SK-N-SH (cell line): Measurements from ENCODE around the gene SPSB1. TPM values are rescaled to one million over a fixed set of nuclear protein-coding genes. Genes with fewer than 3 reads are reported as not detected.

Experiments used
- CTCF ChIA-PET: fragments of 300-600, 350-600 bp; formaldehyde crosslinking; extraction: SDS; loops from one replicate; lab custom pipeline; 2021; lab: Yijun Ruan, JAX
- POLR2A ChIA-PET: fragments of 350-600 bp; sonication (Branson Sonifier 250); formaldehyde crosslinking; extraction: SDS; loops from one replicate; lab custom pipeline; 2020; ENCODE audit warnings: antibody characterized with exemption, inconsistent platforms; lab: Yijun Ruan, JAX
- DNase-seq: peaks from one replicate; pipeline ENCODE4 v3.0.0; 2012
- H2AFZ ChIP-seq: fragments of 200-600 bp; sonication (generic); 2 replicates; pipeline ENCODE4 v1.8.1; 2016; ENCODE audit warnings: antibody characterized with exemption, mild to moderate bottlenecking, low read depth
- H3F3A ChIP-seq: fragments of 200-600 bp; sonication (generic); replicated peaks from 2 replicates; pipeline ENCODE3; 2016; ENCODE audit warnings: antibody characterized with exemption, mild to moderate bottlenecking; ENCODE audit not compliant: insufficient read depth
- H3K27ac ChIP-seq, 2 experiments: fragments of 200-500 bp in 1 of 2; fragments of 200-600 bp in 1 of 2; sonication (Bioruptor generic) in 1 of 2; sonication (generic), shearing (Covaris generic) in 1 of 2; 2 replicates each; pipeline versions ENCODE4 v1.5.1 to v1.6.1; 2014 to 2016; ENCODE audit warnings: low read depth in 2 of 2, inconsistent platforms in 1 of 2, low read length in 1 of 2, mild to moderate bottlenecking in 1 of 2, mixed read lengths in 1 of 2
- H3K27me3 ChIP-seq: fragments of 200-600 bp; sonication (generic), shearing (Covaris generic); 2 replicates; pipeline ENCODE4 v1.6.1; 2016; ENCODE audit warnings: mixed run types; ENCODE audit not compliant: insufficient read depth
- H3K36me3 ChIP-seq, 2 experiments: fragments of 200-500 bp in 1 of 2; fragments of 200-600 bp in 1 of 2; sonication (Bioruptor generic) in 1 of 2; sonication (generic) in 1 of 2; replicated peaks in 1 of 2; 2 replicates each; pipeline versions ENCODE3 to v1.5.1; 2014 to 2016; ENCODE audit warnings: low read length in 1 of 2, mild to moderate bottlenecking in 1 of 2; ENCODE audit not compliant: insufficient read depth in 2 of 2, control insufficient read depth in 1 of 2
- H3K4me1 ChIP-seq, 2 experiments: fragments of 200-500 bp in 1 of 2; fragments of 200-600 bp in 1 of 2; sonication (Bioruptor generic) in 1 of 2; sonication (generic), shearing (Covaris generic) in 1 of 2; 2 replicates each; pipeline versions ENCODE4 v1.5.1 to v1.6.1; 2014 to 2016; ENCODE audit warnings: low read depth in 1 of 2, low read length in 1 of 2, mixed run types in 1 of 2; ENCODE audit not compliant: insufficient read depth in 2 of 2, control insufficient read depth in 1 of 2
- H3K4me2 ChIP-seq: fragments of 200-600 bp; sonication (generic), shearing (Covaris generic); 2 replicates; pipeline ENCODE4 v1.6.1; 2017; ENCODE audit warnings: mixed run types
- H3K4me3 ChIP-seq, 2 experiments: fragments of 200-500 bp in 1 of 2; fragments of 200-600 bp in 1 of 2; sonication (Bioruptor generic) in 1 of 2; sonication (generic), shearing (Covaris generic) in 1 of 2; 2 replicates each; pipeline versions ENCODE4 v1.5.1 to v1.8.1; 2014 to 2016; ENCODE audit warnings: low read depth in 2 of 2, inconsistent platforms in 1 of 2, low read length in 1 of 2, mild to moderate bottlenecking in 1 of 2, mixed read lengths in 1 of 2, moderate library complexity in 1 of 2
- H3K79me2 ChIP-seq: fragments of 200-600 bp; sonication (generic); 2 replicates; pipeline ENCODE4 v1.8.1; 2017; ENCODE audit warnings: mild to moderate bottlenecking; ENCODE audit not compliant: insufficient read depth
- H3K9ac ChIP-seq: fragments of 200-600 bp; sonication (generic); 2 replicates; pipeline ENCODE4 v1.6.1; 2017; ENCODE audit warnings: mixed run types
- H3K9me2 ChIP-seq: fragments of 200-600 bp; sonication (generic); 2 replicates; pipeline ENCODE4 v1.6.1; 2017; ENCODE audit warnings: mixed run types
- H3K9me3 ChIP-seq: fragments of 200-600 bp; sonication (generic); 2 replicates; pipeline ENCODE4 v1.6.1; 2017; ENCODE audit warnings: mixed run types, mild to moderate bottlenecking, moderate library complexity
- H4K20me1 ChIP-seq: fragments of 200-600 bp; sonication (generic); 2 replicates; pipeline ENCODE4 v1.6.1; 2017; ENCODE audit warnings: mild to moderate bottlenecking, mixed run types; ENCODE audit not compliant: insufficient read depth
- CTCF ChIP-seq: fragments of 200-600 bp; sonication (generic); IDR thresholded peaks from 2 replicates; pipeline ENCODE4 v1.6.1; 2017; ENCODE audit warnings: antibody characterized with exemption, mild to moderate bottlenecking, moderate library complexity
- ELF1 ChIP-seq: IDR thresholded peaks from 2 replicates; pipeline ENCODE4 v1.4.0; 2012
- FOSL2 ChIP-seq: IDR thresholded peaks from 2 replicates; pipeline ENCODE4 v1.4.0; 2012; ENCODE audit warnings: low read depth, mild to moderate bottlenecking, moderate library complexity, borderline replicate concordance
- FOXM1 ChIP-seq: IDR thresholded peaks from 2 replicates; pipeline ENCODE4 v1.4.0; 2012; ENCODE audit warnings: low read depth, mild to moderate bottlenecking
- MEF2A ChIP-seq: IDR thresholded peaks from 2 replicates; pipeline ENCODE4 v1.4.0; 2012; ENCODE audit warnings: low read depth, borderline replicate concordance
- NFIC ChIP-seq: IDR thresholded peaks from 2 replicates; pipeline ENCODE4 v1.4.0; 2012; ENCODE audit warnings: borderline replicate concordance
- PBX3 ChIP-seq: IDR thresholded peaks from 2 replicates; pipeline ENCODE4; 2012
- REST ChIP-seq: IDR thresholded peaks from 2 replicates; pipeline ENCODE4 v1.6.1; 2012; ENCODE audit warnings: mild to moderate bottlenecking, low read depth, low read length, moderate library complexity
- SMC3 ChIP-seq: IDR thresholded peaks from 2 replicates; pipeline ENCODE4 v1.6.1; 2012; ENCODE audit warnings: low read depth, low read length, improper control_type of control experiment
- TAF1 ChIP-seq: IDR thresholded peaks from 2 replicates; pipeline ENCODE4 v1.6.1; 2012; ENCODE audit warnings: low read depth, mild to moderate bottlenecking, low read length, moderate library complexity, borderline replicate concordance
- USF1 ChIP-seq: IDR thresholded peaks from 2 replicates; pipeline ENCODE4 v1.4.0; 2012; ENCODE audit warnings: low read depth, borderline replicate concordance
- ZBTB33 ChIP-seq: IDR thresholded peaks from 2 replicates; pipeline ENCODE4 v1.4.0; 2012; ENCODE audit warnings: low read depth, borderline replicate concordance
- WGBS: methylation state at CpG from one replicate; pipeline ENCODE4 v1.1.6; 2017; ENCODE audit warnings: low lambda C conversion rate; 5-methylcytosine and 5-hydroxymethylcytosine counted together
- polyA plus RNA-seq, 3 experiments: library from polyadenylated mRNA; depleted of rRNA; stranded (reverse); fragments of >200 nt; gene quantifications; 2 replicates each; pipeline ENCODE4 v1.2.3, GENCODE V29; 2012

The SPSB1 gene
- polyA plus RNA-seq, 1 of the 3 experiments (the other 2 are of a cell fraction) = 9.2 TPM

- TF ChIP-seq REST (no peak), CTCF (no peak), TAF1 (no peak), FOSL2 (no peak), MEF2A (no peak), PBX3 (no peak), USF1 (no peak), ZBTB33 (no peak), FOXM1 (no peak), ELF1 (no peak)
Observed at GRCh38 chr1:9313576-9313975, 20.9 kb downstream of the SPSB1 start (continued).

- Histone ChIP-seq H3K9me2 (no peaks in the 10 kb centered on the region), H3K27me3 (no peaks in the 10 kb centered on the region), H2AFZ (no peak overlapping the region), H3K4me2 (no peak overlapping the region), H3F3A (no peaks in the 10 kb centered on the region), H3K4me1 (peaks cover 0 to 6% of the 10 kb centered on the region in 2 experiments; a peak in 1 of 4 replicates), H3K9me3 (no peaks in the 10 kb centered on the region), H4K20me1 (peaks cover 30% of the 10 kb centered on the region), H3K9ac (no peak overlapping the region), H3K79me2 (peaks cover 13% of the 10 kb centered on the region; the same call in 1 of the 2 replicates), H3K36me3 (no peaks in the 10 kb centered on the region), H3K4me3 (no peak overlapping the region), H3K27ac (no peak overlapping the region)
- no peak for DNase-seq
- 81% methylated on average over 7 of the region's 8 CpGs for WGBS
- ChIA-PET POLR2A (no interaction called here), CTCF (interaction anchor here (1.1 kb wide), 1 partner anchor 185 kb away, joined by 3 read pairs; no protein-coding TSS in a partner anchor)
- TF ChIP-seq REST = no peak
- no peak for TF ChIP-seq FOXM1
- no peak for TF ChIP-seq NFIC
- TF ChIP-seq SMC3 = no peak
- TF ChIP-seq CTCF = no peak
Observed at GRCh38 chr1:9314111-9314510, 21.4 kb downstream of the SPSB1 start.
